ENCODE data around the gene IP6K2. TPM values are rescaled to one million over a fixed set of nuclear protein-coding genes. Genes with fewer than 3 reads are reported as not detected.

Gene IP6K2
- total and polyA plus RNA-seq, 2 of the 13 experiments (the other 11 are each of a cell fraction or from before 2014, with no cell fraction given): 85.5 to 112 TPM

DNA sequence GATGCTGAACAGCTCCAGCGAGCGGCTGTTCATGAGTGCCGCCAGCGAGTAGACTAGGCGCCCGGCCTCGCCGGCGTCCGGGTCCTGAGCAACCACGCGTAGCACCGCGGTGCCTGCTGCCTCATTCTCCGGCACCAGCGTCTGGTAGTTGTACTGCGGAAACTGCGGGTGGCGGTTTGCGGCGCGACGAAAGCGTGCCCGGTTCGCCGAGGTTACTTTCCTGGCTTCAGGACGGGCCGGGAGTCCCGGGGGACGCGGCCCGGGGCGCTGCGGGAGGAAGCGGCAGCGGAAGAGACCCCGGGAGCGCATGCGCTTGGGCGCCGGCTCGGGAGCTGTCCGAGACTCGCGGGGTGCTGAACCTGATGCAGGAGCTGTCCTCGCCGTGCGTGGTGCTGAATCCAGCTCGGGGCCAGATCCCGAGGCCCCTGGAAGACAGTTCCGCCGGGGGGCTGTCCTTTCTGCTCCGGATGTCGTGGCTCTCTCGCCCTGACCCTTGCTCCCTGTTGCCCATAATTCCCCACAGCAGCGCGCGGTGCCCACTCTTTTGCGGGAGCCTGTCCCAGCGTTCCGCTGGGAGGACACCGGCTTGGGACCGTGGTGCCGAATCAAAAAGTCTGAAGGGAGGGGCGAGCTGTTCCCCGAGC, 55.4 kb downstream of the IP6K2 start (continued):
- TF ChIP-seq ZNF350 (CRISPR knock-in tag; IDR thresholded peaks at IDR 0.05; ENCODE audit: borderline replicate concordance, low read depth) (peak; percentile 100), SAP130 (CRISPR knock-in tag; IDR thresholded peaks at IDR 0.05; ENCODE audit: low read depth) (peak; percentile 100), GTF3A (CRISPR knock-in tag; conservative IDR thresholded peaks at IDR 0.05) (peak; percentile 86; the same call in 1 of the 2 replicates), NFATC3 (CRISPR knock-in tag; IDR thresholded peaks at IDR 0.05) (peak; percentile 100), ZNF367 (CRISPR knock-in tag; IDR thresholded peaks at IDR 0.05; ENCODE audit: borderline replicate concordance) (peak; percentile 100), SYNCRIP (IDR thresholded peaks at IDR 0.05; ENCODE audit: insufficient read depth, low read depth, low read length) (no peak), HNF4A (CRISPR knock-in tag; IDR thresholded peaks at IDR 0.05) (peak; percentile 50), TEAD2 (CRISPR knock-in tag; IDR thresholded peaks at IDR 0.05) (peak; percentile 100), TSC22D2 (CRISPR knock-in tag; IDR thresholded peaks at IDR 0.05; ENCODE audit: borderline replicate concordance) (peak; percentile 100), ZNF761 (CRISPR knock-in tag; conservative IDR thresholded peaks at IDR 0.05) (peak; percentile 100), ERF (CRISPR knock-in tag; IDR thresholded peaks at IDR 0.05) (peak; percentile 100), ZNF556 (CRISPR knock-in tag; IDR thresholded peaks at IDR 0.05; ENCODE audit: borderline replicate concordance) (peak; percentile 99), MED8 (CRISPR knock-in tag; IDR thresholded peaks at IDR 0.05; ENCODE audit: insufficient replicate concordance) (peak; percentile 94), NONO (IDR thresholded peaks at IDR 0.05) (no peak), NONO (CRISPR knock-in tag; conservative IDR thresholded peaks at IDR 0.05) (peak; percentile 90), IRF2 (CRISPR knock-in tag; IDR thresholded peaks at IDR 0.05) (peak; percentile 100)
- TF ChIP-seq, protein P1, sequence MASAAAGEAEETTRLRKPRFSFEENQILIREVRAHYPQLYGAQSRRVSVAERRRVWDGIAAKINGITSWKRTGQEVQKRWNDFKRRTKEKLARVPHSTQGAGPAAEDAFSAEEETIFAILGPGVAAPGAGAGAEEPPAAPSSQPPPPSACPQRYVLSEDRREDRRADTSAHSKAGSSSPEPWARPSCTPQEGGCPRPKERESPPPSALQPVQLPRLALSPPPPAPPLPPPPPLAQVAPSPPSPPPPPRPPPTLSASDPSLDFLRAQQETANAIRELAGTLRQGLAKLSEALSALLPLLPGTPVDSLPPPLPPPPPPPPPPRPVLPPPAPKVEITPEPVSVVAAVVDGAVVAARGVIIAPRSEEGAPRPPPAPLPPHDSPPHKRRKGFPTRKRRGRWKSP (CRISPR knock-in tag; IDR thresholded peaks at IDR 0.05): peak; percentile 99
- TF ChIP-seq, protein P2, sequence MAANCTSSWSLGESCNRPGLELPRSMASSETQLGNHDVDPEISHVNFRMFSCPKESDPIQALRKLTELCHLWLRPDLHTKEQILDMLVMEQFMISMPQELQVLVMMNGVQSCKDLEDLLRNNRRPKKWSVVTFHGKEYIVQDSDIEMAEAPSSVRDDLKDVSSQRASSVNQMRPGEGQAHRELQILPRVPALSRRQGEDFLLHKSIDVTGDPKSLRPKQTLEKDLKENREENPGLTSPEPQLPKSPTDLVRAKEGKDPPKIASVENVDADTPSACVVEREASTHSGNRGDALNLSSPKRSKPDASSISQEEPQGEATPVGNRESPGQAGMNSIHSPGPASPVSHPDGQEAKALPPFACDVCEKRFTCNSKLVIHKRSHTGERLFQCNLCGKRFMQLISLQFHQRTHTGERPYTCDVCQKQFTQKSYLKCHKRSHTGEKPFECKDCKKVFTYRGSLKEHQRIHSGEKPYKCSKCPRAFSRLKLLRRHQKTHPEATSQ (CRISPR knock-in tag; IDR thresholded peaks at IDR 0.05; ENCODE audit: borderline replicate concordance): peak; percentile 100
- TF ChIP-seq, protein P3, sequence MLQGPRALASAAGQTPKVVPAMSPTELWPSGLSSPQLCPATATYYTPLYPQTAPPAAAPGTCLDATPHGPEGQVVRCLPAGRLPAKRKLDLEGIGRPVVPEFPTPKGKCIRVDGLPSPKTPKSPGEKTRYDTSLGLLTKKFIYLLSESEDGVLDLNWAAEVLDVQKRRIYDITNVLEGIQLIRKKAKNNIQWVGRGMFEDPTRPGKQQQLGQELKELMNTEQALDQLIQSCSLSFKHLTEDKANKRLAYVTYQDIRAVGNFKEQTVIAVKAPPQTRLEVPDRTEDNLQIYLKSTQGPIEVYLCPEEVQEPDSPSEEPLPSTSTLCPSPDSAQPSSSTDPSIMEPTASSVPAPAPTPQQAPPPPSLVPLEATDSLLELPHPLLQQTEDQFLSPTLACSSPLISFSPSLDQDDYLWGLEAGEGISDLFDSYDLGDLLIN (CRISPR knock-in tag; IDR thresholded peaks at IDR 0.05; ENCODE audit: borderline replicate concordance): peak; percentile 100; the same call in 1 of the 2 replicates
- TF ChIP-seq, protein P4, sequence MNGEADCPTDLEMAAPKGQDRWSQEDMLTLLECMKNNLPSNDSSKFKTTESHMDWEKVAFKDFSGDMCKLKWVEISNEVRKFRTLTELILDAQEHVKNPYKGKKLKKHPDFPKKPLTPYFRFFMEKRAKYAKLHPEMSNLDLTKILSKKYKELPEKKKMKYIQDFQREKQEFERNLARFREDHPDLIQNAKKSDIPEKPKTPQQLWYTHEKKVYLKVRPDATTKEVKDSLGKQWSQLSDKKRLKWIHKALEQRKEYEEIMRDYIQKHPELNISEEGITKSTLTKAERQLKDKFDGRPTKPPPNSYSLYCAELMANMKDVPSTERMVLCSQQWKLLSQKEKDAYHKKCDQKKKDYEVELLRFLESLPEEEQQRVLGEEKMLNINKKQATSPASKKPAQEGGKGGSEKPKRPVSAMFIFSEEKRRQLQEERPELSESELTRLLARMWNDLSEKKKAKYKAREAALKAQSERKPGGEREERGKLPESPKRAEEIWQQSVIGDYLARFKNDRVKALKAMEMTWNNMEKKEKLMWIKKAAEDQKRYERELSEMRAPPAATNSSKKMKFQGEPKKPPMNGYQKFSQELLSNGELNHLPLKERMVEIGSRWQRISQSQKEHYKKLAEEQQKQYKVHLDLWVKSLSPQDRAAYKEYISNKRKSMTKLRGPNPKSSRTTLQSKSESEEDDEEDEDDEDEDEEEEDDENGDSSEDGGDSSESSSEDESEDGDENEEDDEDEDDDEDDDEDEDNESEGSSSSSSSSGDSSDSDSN (CRISPR knock-in tag; IDR thresholded peaks at IDR 0.05): peak; percentile 88
- TF ChIP-seq, protein P5, sequence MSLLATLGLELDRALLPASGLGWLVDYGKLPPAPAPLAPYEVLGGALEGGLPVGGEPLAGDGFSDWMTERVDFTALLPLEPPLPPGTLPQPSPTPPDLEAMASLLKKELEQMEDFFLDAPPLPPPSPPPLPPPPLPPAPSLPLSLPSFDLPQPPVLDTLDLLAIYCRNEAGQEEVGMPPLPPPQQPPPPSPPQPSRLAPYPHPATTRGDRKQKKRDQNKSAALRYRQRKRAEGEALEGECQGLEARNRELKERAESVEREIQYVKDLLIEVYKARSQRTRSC (CRISPR knock-in tag; IDR thresholded peaks at IDR 0.05; ENCODE audit: low read depth): peak; percentile 100
- TF ChIP-seq, protein P6, sequence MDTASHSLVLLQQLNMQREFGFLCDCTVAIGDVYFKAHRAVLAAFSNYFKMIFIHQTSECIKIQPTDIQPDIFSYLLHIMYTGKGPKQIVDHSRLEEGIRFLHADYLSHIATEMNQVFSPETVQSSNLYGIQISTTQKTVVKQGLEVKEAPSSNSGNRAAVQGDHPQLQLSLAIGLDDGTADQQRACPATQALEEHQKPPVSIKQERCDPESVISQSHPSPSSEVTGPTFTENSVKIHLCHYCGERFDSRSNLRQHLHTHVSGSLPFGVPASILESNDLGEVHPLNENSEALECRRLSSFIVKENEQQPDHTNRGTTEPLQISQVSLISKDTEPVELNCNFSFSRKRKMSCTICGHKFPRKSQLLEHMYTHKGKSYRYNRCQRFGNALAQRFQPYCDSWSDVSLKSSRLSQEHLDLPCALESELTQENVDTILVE (CRISPR knock-in tag; IDR thresholded peaks at IDR 0.05): peak; percentile 100

Measured in HepG2 (cell line).